Gastrocnemius medialis (tissue), 4 donors: ENCODE measurements around the gene WDFY3.

Experiments used
- POLR2A ChIP-seq, 2 donors: fragments of 450-650 bp; IDR thresholded peaks; one replicate each; pipeline ENCODE4 v1.6.1; 2017; ENCODE audit warnings: antibody characterized with exemption in 2 of 2, mild to moderate bottlenecking in 2 of 2, moderate library complexity in 2 of 2
- TF ChIP-seq, protein P1 (sequence below), 5 experiments: fragments of 450-650 bp in 3 of 5; fragments of 200-600 bp in 2 of 5; sonication (generic) in 2 of 5; IDR thresholded peaks in 4 of 5; conservative IDR thresholded peaks in 1 of 5; 1 replicate in 4 of 5; 2 replicates in 1 of 5; pipeline ENCODE4 v1.5.1; 2016 to 2019; ENCODE audit warnings: antibody characterized with exemption in 5 of 5, mild to moderate bottlenecking in 3 of 5, moderate library complexity in 3 of 5

DNA sequence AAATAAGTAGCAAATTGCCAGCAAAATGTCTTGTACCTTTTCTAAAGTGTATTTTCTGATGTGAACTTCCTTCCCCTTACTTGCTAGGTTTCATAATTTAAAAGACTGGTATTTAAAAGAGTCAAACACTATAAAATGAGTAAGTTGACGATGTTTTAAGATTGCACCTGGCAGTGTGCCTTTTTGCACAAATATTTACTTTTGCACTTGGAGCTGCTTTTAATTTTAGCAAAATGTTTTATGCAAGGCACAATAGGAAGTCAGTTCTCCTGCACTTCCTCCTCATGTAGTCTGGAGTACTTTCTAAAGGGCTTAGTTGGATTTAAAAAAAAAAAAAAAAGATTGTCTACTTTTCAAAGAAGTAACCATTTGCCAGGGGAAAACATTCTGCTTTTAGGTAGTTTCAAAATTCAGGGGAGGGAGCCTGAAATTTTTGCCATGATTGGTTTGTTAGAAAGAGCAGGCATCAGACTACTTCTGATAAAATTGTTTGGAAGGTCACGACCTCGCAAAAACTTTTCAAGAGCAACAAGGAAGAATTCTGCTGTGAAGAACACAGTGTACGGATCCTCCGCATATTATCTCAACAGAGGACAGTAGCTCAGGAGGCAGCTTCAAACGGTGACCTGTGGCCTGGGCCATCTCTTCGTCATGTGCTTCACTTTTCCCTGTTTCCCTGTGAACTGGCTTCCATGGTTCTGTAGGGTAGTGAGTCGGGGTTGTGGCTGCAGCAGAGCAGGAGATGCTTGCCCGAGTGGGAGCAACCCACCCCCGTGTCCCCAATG lies 317.4 kb downstream of the WDFY3 start:
- TF ChIP-seq, protein P1, sequence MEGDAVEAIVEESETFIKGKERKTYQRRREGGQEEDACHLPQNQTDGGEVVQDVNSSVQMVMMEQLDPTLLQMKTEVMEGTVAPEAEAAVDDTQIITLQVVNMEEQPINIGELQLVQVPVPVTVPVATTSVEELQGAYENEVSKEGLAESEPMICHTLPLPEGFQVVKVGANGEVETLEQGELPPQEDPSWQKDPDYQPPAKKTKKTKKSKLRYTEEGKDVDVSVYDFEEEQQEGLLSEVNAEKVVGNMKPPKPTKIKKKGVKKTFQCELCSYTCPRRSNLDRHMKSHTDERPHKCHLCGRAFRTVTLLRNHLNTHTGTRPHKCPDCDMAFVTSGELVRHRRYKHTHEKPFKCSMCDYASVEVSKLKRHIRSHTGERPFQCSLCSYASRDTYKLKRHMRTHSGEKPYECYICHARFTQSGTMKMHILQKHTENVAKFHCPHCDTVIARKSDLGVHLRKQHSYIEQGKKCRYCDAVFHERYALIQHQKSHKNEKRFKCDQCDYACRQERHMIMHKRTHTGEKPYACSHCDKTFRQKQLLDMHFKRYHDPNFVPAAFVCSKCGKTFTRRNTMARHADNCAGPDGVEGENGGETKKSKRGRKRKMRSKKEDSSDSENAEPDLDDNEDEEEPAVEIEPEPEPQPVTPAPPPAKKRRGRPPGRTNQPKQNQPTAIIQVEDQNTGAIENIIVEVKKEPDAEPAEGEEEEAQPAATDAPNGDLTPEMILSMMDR (IDR thresholded peaks at IDR 0.05 in 4 of 5, conservative IDR thresholded peaks at IDR 0.05 in 1 of 5) = no peak
- TF ChIP-seq POLR2A (IDR thresholded peaks at IDR 0.05) = no peak
